Upper lobe of left lung (tissue), 6 donors: ENCODE data around the gene SFMBT1. TPM values are rescaled to one million over a fixed set of nuclear protein-coding genes. Genes with fewer than 3 reads are reported as not detected.

Experiments used
- ATAC-seq, 2 donors: fragments of 200-7000 bp; cut with Tn5 transposase; one replicate each; pipeline ENCODE4 v1.9.1; 2022; ENCODE audit warnings: mild to moderate bottlenecking in 2 of 2, moderate library complexity in 2 of 2; ENCODE audit not compliant: low FRiP score in 2 of 2
- DNase-seq, 2 donors: peaks; one replicate each; pipeline ENCODE4 v3.0.0-alpha.2; 2019 to 2020
- H3K27ac ChIP-seq, 4 donors: fragments of 200-600 bp; sonication (generic); one replicate each; pipeline ENCODE4 v1.5.1; 2016 to 2019
- H3K27me3 ChIP-seq, 4 donors: fragments of 200-600 bp; sonication (generic); one replicate each; pipeline ENCODE4 v1.5.1; 2017 to 2019
- H3K36me3 ChIP-seq, 4 donors: fragments of 200-600 bp; sonication (generic); one replicate each; pipeline ENCODE4 v1.5.1; 2016 to 2019
- H3K4me1 ChIP-seq, 4 donors: fragments of 200-600 bp; sonication (generic); one replicate each; pipeline ENCODE4 v1.5.1; 2018 to 2019
- H3K4me3 ChIP-seq, 4 donors: fragments of 200-600 bp; sonication (generic); one replicate each; pipeline ENCODE4 v1.5.1; 2017 to 2019; ENCODE audit warnings: mild to moderate bottlenecking in 2 of 4, moderate library complexity in 1 of 4
- H3K9me3 ChIP-seq, 4 donors: fragments of 200-600 bp; sonication (generic); one replicate each; pipeline ENCODE4 v1.5.1; 2018 to 2019
- CTCF ChIP-seq, 6 experiments: fragments of 450-650 bp in 4 of 6; fragments of 200-600 bp in 2 of 6; sonication (generic) in 2 of 6; IDR thresholded peaks; one replicate each; pipeline ENCODE4 v1.5.1; 2016 to 2019; ENCODE audit warnings: antibody characterized with exemption in 6 of 6
- EP300 ChIP-seq, 4 donors: sonication (generic); formaldehyde crosslinking; IDR thresholded peaks; one replicate each; pipeline ENCODE4 v1.5.1; 2017; ENCODE audit warnings: antibody characterized with exemption in 4 of 4, control low read depth in 2 of 4
- POLR2A ChIP-seq, 4 donors: fragments of 450-650 bp; IDR thresholded peaks; one replicate each; pipeline ENCODE4 v1.5.1; 2016 to 2017; ENCODE audit warnings: antibody characterized with exemption in 4 of 4, mild to moderate bottlenecking in 2 of 4
- POLR2AphosphoS5 ChIP-seq, 2 donors: sonication (generic); formaldehyde crosslinking; IDR thresholded peaks; one replicate each; pipeline ENCODE4 v1.5.1; 2017; ENCODE audit warnings: antibody characterized with exemption in 2 of 2
- WGBS, 2 donors: methylation state at CpG; one replicate each; pipeline ENCODE4 v1.1.5; 2017 to 2018; 5-methylcytosine and 5-hydroxymethylcytosine counted together
- total RNA-seq, 6 donors: library from RNA; depleted of rRNA in 4 of 6; stranded (reverse); fragments of >200 nt in 4 of 6; gene quantifications; one replicate each; pipeline versions ENCODE4 v1.1.0 to v1.2.1, GENCODE V29; 2016 to 2021
- donor health status: DM: no; HTN: no; CAD: no; lungs with moderate emphysema.
- donor health status: DM: no; HTN: yes; CAD: no; lungs with severe emphysema.

Gene SFMBT1
- total RNA-seq, 6 donors from 2014 or later = 12.8 to 69.9 (median 32.9) TPM

- ATAC-seq (no peak), DNase-seq (no peak)
- Histone ChIP-seq H3K27ac (no peak overlapping the region), H3K4me1 (peaks cover 0 to 8% (median 0%) of the 10 kb centered on the region in 4 donors), H3K36me3 (peaks cover 0 to 20% (median 6%) of the 10 kb centered on the region in 4 donors), H3K4me3 (no peak overlapping the region), H3K27me3 (no peaks in the 10 kb centered on the region), H3K9me3 (no peaks in the 10 kb centered on the region)
- 66 to 71% methylated on average over 6 of the region's 6 CpGs for WGBS, 2 donors
- TF ChIP-seq CTCF (IDR thresholded peaks at IDR 0.05) (no peak), POLR2AphosphoS5 (IDR thresholded peaks at IDR 0.05) (no peak), EP300 (IDR thresholded peaks at IDR 0.05) (no peak), POLR2A (IDR thresholded peaks at IDR 0.05) (no peak)
These were observed 120.2 kb downstream of the SFMBT1 start for GRCh38 chr3:52925405-52926313.

DNA sequence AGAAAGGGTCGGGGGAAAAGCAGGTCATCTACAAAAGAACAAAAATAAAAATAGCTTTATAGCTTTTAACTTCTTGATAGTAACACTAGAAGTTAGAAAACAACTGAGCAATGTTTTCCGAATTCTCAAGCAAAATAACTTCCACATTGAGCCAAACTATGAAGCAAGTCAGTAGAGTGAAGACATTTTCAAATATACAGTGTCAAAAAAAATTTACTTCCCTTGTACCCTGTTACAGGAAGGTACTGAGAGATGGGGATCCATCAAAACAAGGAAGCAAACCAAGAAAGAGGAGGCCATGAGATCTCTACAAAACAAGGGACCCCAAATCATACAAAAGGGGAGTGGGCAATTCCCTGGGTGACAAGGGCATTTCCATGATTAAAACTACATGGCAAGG lies 121.9 kb downstream of the SFMBT1 start:
- DNase-seq (no peak), ATAC-seq (peak in 1 of 2 donors; percentile 41)
- WGBS, 2 donors = 83 to 91% methylated on average over 2 of the region's 2 CpGs
- H3K9me3 ChIP-seq = no peaks in the 10 kb centered on the region
- H3K27ac ChIP-seq = peak overlapping the region in 3 of 4 donors; percentile 17 to 33 (median 31)
- H3K4me1 ChIP-seq = peaks cover 0 to 8% (median 0%) of the 10 kb centered on the region in 4 donors
- H3K36me3 ChIP-seq = peaks cover 0 to 26% (median 7%) of the 10 kb centered on the region in 4 donors
- TF ChIP-seq POLR2AphosphoS5 (IDR thresholded peaks at IDR 0.05) (no peak), CTCF (IDR thresholded peaks at IDR 0.05) (no peak), POLR2A (IDR thresholded peaks at IDR 0.05) (no peak), EP300 (IDR thresholded peaks at IDR 0.05) (no peak)
- H3K4me3 ChIP-seq = no peak overlapping the region
- no peaks in the 10 kb centered on the region for H3K27me3 ChIP-seq

- peaks cover 0 to 26% (median 10%) of the 10 kb centered on the region in 4 donors for H3K36me3 ChIP-seq
- H3K4me1 ChIP-seq = peaks cover 0 to 8% (median 0%) of the 10 kb centered on the region in 4 donors
- TF ChIP-seq CTCF (IDR thresholded peaks at IDR 0.05) = no peak
- no peak for TF ChIP-seq POLR2AphosphoS5 (IDR thresholded peaks at IDR 0.05)
- no peak for TF ChIP-seq POLR2A (IDR thresholded peaks at IDR 0.05)
- TF ChIP-seq EP300 (IDR thresholded peaks at IDR 0.05) = no peak
- no peaks in the 10 kb centered on the region for H3K9me3 ChIP-seq
- ATAC-seq (no peak), DNase-seq (no peak)
- no peaks in the 10 kb centered on the region for H3K27me3 ChIP-seq
- H3K27ac ChIP-seq = no peak overlapping the region
- WGBS, 2 donors = 67 to 83% methylated on average over 2 of the region's 2 CpGs
- no peak overlapping the region for H3K4me3 ChIP-seq
These were observed 125.0 kb downstream of the SFMBT1 start for GRCh38 chr3:52920841-52921240.

- TF ChIP-seq POLR2A (IDR thresholded peaks at IDR 0.05) = no peak
- TF ChIP-seq EP300 (IDR thresholded peaks at IDR 0.05) = no peak
- TF ChIP-seq POLR2AphosphoS5 (IDR thresholded peaks at IDR 0.05) = no peak
- no peak for TF ChIP-seq CTCF (IDR thresholded peaks at IDR 0.05)
- Histone ChIP-seq H3K36me3 (peaks cover 0 to 50% (median 23%) of the 10 kb centered on the region in 4 donors), H3K27ac (no peak overlapping the region), H3K4me3 (no peak overlapping the region), H3K9me3 (no peaks in the 10 kb centered on the region), H3K4me1 (peaks cover 0 to 8% (median 0%) of the 10 kb centered on the region in 4 donors), H3K27me3 (no peaks in the 10 kb centered on the region)
- ATAC-seq (no peak), DNase-seq (no peak)
- 89 to 95% methylated on average over 3 of the region's 3 CpGs for WGBS, 2 donors
These were observed 128.8 kb downstream of the SFMBT1 start for GRCh38 chr3:52917044-52917443.
